Kidney (tissue), 14 donors: ENCODE measurements around the gene ABCA1. TPM values are rescaled to one million over a fixed set of nuclear protein-coding genes. Genes with fewer than 3 reads are reported as not detected.

Experiments
- DNase-seq, 5 donors: peaks; one replicate each; pipeline ENCODE4 v3.0.0-alpha.2; 2013 to 2020
- FAIRE-seq: peaks from 2 replicates; lab custom pipeline; 2012; peaks lifted over from hg19 to GRCh38; lab: Jason Lieb, UNC
- H3K27ac ChIP-seq, 2 donors: one replicate each; pipeline ENCODE4 v1.7.0; 2013; ENCODE audit warnings: low read depth in 2 of 2, low read length in 2 of 2, inconsistent platforms in 1 of 2
- H3K27me3 ChIP-seq: one replicate; pipeline ENCODE4 v1.7.1; 2013; ENCODE audit warnings: low read length, inconsistent platforms; ENCODE audit not compliant: control insufficient read depth, insufficient read depth
- H3K36me3 ChIP-seq, 3 donors: one replicate each; pipeline versions ENCODE4 v1.7.0 to v1.7.1; 2013; ENCODE audit warnings: low read length in 3 of 3, control low read depth in 1 of 3, inconsistent platforms in 1 of 3; ENCODE audit not compliant: insufficient read depth in 3 of 3, control insufficient read depth in 2 of 3
- H3K4me1 ChIP-seq, 3 donors: one replicate each; pipeline versions ENCODE4 v1.7.0 to v1.7.1; 2013; ENCODE audit warnings: low read length in 3 of 3, inconsistent platforms in 1 of 3, low read depth in 1 of 3; ENCODE audit not compliant: control insufficient read depth in 2 of 3, insufficient read depth in 2 of 3
- H3K4me3 ChIP-seq, 3 donors: one replicate each; pipeline versions ENCODE4 v1.7.0 to v1.8.1; 2013; ENCODE audit warnings: low read length in 3 of 3, control low read depth in 1 of 3, inconsistent platforms in 1 of 3
- H3K9ac ChIP-seq, 3 donors: one replicate each; pipeline versions ENCODE4 v1.7.0 to v1.7.1; 2013; ENCODE audit warnings: low read length in 3 of 3, control low read depth in 1 of 3, inconsistent platforms in 1 of 3
- H3K9me3 ChIP-seq, 3 donors: one replicate each; pipeline versions ENCODE4 v1.7.0 to v1.7.1; 2013; ENCODE audit warnings: low read length in 3 of 3, control low read depth in 1 of 3, inconsistent platforms in 1 of 3; ENCODE audit not compliant: control insufficient read depth in 2 of 3, insufficient read depth in 1 of 3
- CTCF ChIP-seq: IDR thresholded peaks from 3 replicates; pipeline ENCODE4 v1.5.1; 2012; ENCODE audit warnings: mild to moderate bottlenecking, moderate library complexity, borderline replicate concordance; ENCODE audit not compliant: insufficient read depth; ENCODE audit errors: extremely low read depth
- intact Hi-C: fragments of 100-400 bp; cut with DNase I; formaldehyde crosslinking; loops from one replicate; pipeline ENCODE4 v1.11.1; 2022
- polyA plus RNA-seq: library from polyadenylated mRNA; stranded (reverse); fragments of 350-450 nt; fragmentation: Illumina TruSeq; extraction: RNeasy Lipid Tissue Mini Kit (QIAGEN cat#74804); gene quantifications from one replicate; pipeline ENCODE4 v1.2.3, GENCODE V29; 2014; ENCODE audit warnings: low read depth, low replicate concordance; ENCODE audit not compliant: insufficient read depth
- total RNA-seq: library from RNA; stranded (reverse); fragmentation: NEBNext Ultra II Directional; extraction: Animal tissue kit (Norgen Biotek cat#: 25700); gene quantifications from one replicate; pipeline ENCODE4 v1.2.1, GENCODE V29; 2021
- donor health status: control.
- donor health status: control.
- donor health status: control.
- donor health status: control.
- donor health status: control.
- donor health status: DM: yes; HTN: yes; CAD: no.
- donor health status: Normal renal cell carcinoma (clear cell type).

ABCA1 gene
- total and polyA plus RNA-seq, 2 donors from 2014 or later, result 1.4 to 26.1 TPM

DNA sequence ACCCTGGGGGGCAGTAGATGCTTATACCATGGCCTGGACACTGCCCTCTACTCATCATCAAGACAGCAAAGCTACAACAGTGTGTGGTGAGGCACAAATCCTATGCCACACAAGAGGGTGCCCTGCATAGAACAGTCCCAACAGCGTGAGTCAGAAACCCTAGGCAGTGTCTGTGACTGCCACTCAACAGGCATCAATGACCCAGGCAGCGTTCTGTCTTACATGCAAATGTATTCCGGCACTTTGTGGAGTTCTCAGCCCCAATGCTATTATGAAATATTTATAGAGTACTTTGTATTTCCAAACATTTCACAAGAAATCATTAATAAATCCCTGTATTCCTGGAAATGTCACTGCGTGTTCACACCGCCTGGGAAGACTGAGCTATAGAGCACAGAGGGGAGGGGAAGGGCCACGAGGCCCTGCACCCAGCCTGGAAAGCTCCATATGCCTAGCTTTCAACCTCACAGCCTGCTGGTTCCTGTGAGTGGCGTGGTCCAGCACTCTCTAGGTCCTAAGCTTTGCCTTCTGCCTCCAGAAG, 86.3 kb downstream of the ABCA1 start:
- intact Hi-C loops, result no loop called here
- Histone ChIP-seq H3K27me3 (no peaks in the 10 kb centered on the region), H3K4me1 (no peaks in the 10 kb centered on the region), H3K4me3 (no peak overlapping the region), H3K9me3 (no peaks in the 10 kb centered on the region), H3K27ac (no peak overlapping the region), H3K9ac (no peak overlapping the region), H3K36me3 (peaks cover 0 to 5% (median 5%) of the 10 kb centered on the region in 3 donors)
- DNase-seq (no peak), FAIRE-seq (no peak)
- TF ChIP-seq CTCF, result no peak

DNA sequence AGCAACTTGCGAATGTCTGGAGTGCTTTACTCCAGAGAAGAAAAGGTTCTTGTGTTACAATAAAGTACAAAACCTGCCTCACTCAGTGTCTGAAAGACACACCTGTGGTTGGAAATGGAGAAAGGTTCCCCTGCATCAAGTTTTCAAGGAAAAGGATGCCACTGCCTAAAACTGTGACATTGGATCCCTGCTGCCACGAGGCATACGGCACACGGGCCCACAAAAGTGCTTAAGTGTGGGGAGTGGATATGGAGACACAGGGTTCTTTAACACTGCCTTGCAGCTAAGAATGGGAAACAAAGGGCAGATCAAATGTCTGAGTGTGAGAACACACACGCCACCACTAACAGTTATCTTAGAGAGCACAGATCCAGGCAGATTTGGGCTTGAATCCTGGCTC, 89.0 kb downstream of the ABCA1 start:
- Histone ChIP-seq H3K4me1 (no peaks in the 10 kb centered on the region), H3K27ac (no peak overlapping the region), H3K4me3 (no peak overlapping the region), H3K27me3 (no peaks in the 10 kb centered on the region), H3K9ac (no peak overlapping the region), H3K9me3 (no peaks in the 10 kb centered on the region), H3K36me3 (peaks cover 0 to 12% (median 7%) of the 10 kb centered on the region in 3 donors)
- DNase-seq, result peak in 1 of 5 donors; percentile 5
- TF ChIP-seq CTCF, result no peak
- no peak for FAIRE-seq
- intact Hi-C loops, result no loop called here

GRCh38 chr9:104836767-104837166, 91.2 kb downstream of the ABCA1 start:
- Histone ChIP-seq H3K9me3 (no peaks in the 10 kb centered on the region), H3K4me3 (no peak overlapping the region), H3K9ac (no peak overlapping the region), H3K27me3 (no peaks in the 10 kb centered on the region), H3K27ac (no peak overlapping the region), H3K4me1 (no peaks in the 10 kb centered on the region), H3K36me3 (peaks cover 0 to 25% (median 5%) of the 10 kb centered on the region in 3 donors)
- FAIRE-seq (no peak), DNase-seq (no peak)
- TF ChIP-seq CTCF, result no peak
- intact Hi-C loops, result no loop called here

DNA sequence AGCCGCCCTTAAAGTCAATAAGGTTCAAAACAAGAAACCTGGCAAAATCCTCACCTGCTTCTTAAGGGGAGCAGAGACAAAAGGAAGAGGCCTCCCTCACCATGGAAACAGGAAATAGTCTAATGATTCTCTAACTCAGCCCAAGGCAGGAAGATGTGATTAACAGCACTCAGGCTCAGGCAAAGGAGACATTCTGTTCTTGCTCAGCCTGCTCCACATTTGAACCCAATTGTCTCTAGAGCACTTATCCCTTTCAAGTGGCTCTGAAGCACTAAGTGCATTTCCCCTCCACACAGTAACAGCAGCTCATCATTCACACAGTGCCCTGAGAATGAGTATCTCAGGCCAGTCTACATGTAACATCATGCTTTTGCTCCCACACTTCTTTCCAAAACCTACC, 91.7 kb downstream of the ABCA1 start:
- Histone ChIP-seq H3K4me1 (no peaks in the 10 kb centered on the region), H3K27me3 (no peaks in the 10 kb centered on the region), H3K27ac (no peak overlapping the region), H3K9me3 (no peaks in the 10 kb centered on the region), H3K36me3 (peaks cover 0 to 30% (median 7%) of the 10 kb centered on the region in 3 donors), H3K9ac (no peak overlapping the region), H3K4me3 (no peak overlapping the region)
- intact Hi-C loops, result no loop called here
- FAIRE-seq, result no peak
- no peak for DNase-seq
- no peak for TF ChIP-seq CTCF
